ENCODE results near the gene PPP6R2.
"Not testable (repeated sequence)": the region's sequence is repeated elsewhere in the genome, so short reads cannot be mapped to it uniquely, and the experiment has no call there.

Gene PPP6R2

DNA sequence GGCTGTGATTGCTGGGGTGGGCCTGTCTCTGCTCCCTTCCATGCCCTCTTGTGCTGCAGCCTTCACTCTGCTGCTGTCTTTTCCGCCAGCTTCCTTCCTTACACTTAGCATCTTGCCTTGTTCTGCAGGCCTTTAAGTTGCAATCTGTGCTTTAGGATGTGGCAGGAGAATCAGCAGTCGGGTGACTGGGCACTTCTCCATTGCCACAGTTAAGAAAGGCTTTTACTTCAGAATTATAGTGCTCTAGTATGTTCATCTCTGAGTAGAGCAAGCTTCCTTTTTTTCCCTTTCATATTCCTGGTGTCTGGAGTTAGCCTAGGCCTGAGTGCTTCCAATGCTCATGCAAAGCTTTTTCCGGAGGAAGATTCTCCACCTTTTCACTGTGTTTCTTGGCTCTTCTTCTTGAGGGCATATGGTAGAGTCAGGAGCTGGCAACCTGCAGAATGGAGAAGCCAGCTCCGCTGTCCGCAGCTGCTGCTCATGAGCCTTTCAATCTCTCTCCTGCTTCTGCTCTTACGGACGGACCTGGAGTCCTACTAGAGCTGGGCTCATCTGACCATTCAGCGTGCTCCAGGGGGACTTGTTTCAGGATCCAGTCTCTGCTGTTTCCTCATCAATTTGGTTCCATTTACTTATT is 20.2 kb downstream of the PPP6R2 start:
- Histone ChIP-seq H3F3A (ENCODE audit: control insufficient read depth, insufficient read depth) (no peaks in the 10 kb centered on the region), H3K27me3 (ENCODE audit: control insufficient read depth, low read length) (no peaks in the 10 kb centered on the region), H3K27ac (ENCODE audit: low read depth, low read length) (no peak overlapping the region), H3K9me2 (replicated peaks; ENCODE audit: control insufficient read depth, low read length) (no peaks in the 10 kb centered on the region), H3K79me2 (ENCODE audit: control insufficient read depth, low read length) (peaks cover 99% of the 10 kb centered on the region), H3K4me2 (ENCODE audit: low read length) (no peak overlapping the region), H4K20me1 (ENCODE audit: control insufficient read depth, insufficient read depth, low read depth, low read length) (peaks cover 13% of the 10 kb centered on the region), H3K36me3 (ENCODE audit: control insufficient read depth, low read length) (peaks cover 56% of the 10 kb centered on the region), H3K9me3 (ENCODE audit: control insufficient read depth, insufficient read depth, low read length) (no peaks in the 10 kb centered on the region), H3K4me3 (ENCODE audit: low read length) (no peak overlapping the region), H3K4me1 (ENCODE audit: control insufficient read depth, low read length) (no peaks in the 10 kb centered on the region)
- TF ChIP-seq, protein P1, sequence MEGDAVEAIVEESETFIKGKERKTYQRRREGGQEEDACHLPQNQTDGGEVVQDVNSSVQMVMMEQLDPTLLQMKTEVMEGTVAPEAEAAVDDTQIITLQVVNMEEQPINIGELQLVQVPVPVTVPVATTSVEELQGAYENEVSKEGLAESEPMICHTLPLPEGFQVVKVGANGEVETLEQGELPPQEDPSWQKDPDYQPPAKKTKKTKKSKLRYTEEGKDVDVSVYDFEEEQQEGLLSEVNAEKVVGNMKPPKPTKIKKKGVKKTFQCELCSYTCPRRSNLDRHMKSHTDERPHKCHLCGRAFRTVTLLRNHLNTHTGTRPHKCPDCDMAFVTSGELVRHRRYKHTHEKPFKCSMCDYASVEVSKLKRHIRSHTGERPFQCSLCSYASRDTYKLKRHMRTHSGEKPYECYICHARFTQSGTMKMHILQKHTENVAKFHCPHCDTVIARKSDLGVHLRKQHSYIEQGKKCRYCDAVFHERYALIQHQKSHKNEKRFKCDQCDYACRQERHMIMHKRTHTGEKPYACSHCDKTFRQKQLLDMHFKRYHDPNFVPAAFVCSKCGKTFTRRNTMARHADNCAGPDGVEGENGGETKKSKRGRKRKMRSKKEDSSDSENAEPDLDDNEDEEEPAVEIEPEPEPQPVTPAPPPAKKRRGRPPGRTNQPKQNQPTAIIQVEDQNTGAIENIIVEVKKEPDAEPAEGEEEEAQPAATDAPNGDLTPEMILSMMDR (IDR thresholded peaks at IDR 0.05; ENCODE audit: low read depth, low read length, poor library complexity, severe bottlenecking) = no peak
- no peak for TF ChIP-seq EZH2phosphoT487 (IDR thresholded peaks at IDR 0.05; ENCODE audit: borderline replicate concordance, low read length)

- H3K4me2 ChIP-seq (ENCODE audit: low read length); H3F3A ChIP-seq (ENCODE audit: control insufficient read depth, insufficient read depth); H3K4me1 ChIP-seq (ENCODE audit: control insufficient read depth, low read length); H3K9me3 ChIP-seq (ENCODE audit: control insufficient read depth, insufficient read depth, low read length); H3K27me3 ChIP-seq (ENCODE audit: control insufficient read depth, low read length); H3K27ac ChIP-seq (ENCODE audit: low read depth, low read length); H3K9me2 ChIP-seq (replicated peaks; ENCODE audit: control insufficient read depth, low read length); H3K4me3 ChIP-seq (ENCODE audit: low read length): not testable (repeated sequence)
- H3K79me2 ChIP-seq (ENCODE audit: control insufficient read depth, low read length) = peaks cover 97% of the 10 kb centered on the region
- H4K20me1 ChIP-seq (ENCODE audit: control insufficient read depth, insufficient read depth, low read depth, low read length) = peaks cover 13% of the 10 kb centered on the region
- H3K36me3 ChIP-seq (ENCODE audit: control insufficient read depth, low read length) = peaks cover 55% of the 10 kb centered on the region
Observed at GRCh38 chr22:50363803-50364194, 20.7 kb downstream of the PPP6R2 start.

GRCh38 chr22:50367778-50368500 is 24.8 kb downstream of the PPP6R2 start:
- Histone ChIP-seq H3K36me3 (ENCODE audit: control insufficient read depth, low read length) (peaks cover 44% of the 10 kb centered on the region), H3K27ac (ENCODE audit: low read depth, low read length) (no peak overlapping the region), H4K20me1 (ENCODE audit: control insufficient read depth, insufficient read depth, low read depth, low read length) (0 out of 2 replicates have a peak, but pooled peaks cover 3% of the 10 kb centered on the region), H3K9me3 (ENCODE audit: control insufficient read depth, insufficient read depth, low read length) (no peaks in the 10 kb centered on the region), H3K4me2 (ENCODE audit: low read length) (no peak overlapping the region), H3K4me3 (ENCODE audit: low read length) (no peak overlapping the region), H3K27me3 (ENCODE audit: control insufficient read depth, low read length) (no peaks in the 10 kb centered on the region), H3F3A (ENCODE audit: control insufficient read depth, insufficient read depth) (no peaks in the 10 kb centered on the region), H3K4me1 (ENCODE audit: control insufficient read depth, low read length) (no peaks in the 10 kb centered on the region), H3K9me2 (replicated peaks; ENCODE audit: control insufficient read depth, low read length) (no peaks in the 10 kb centered on the region), H3K79me2 (ENCODE audit: control insufficient read depth, low read length) (peaks cover 78% of the 10 kb centered on the region)
- TF ChIP-seq, protein P1 (IDR thresholded peaks at IDR 0.05; ENCODE audit: low read depth, low read length, poor library complexity, severe bottlenecking) = no peak
- TF ChIP-seq EZH2phosphoT487 (IDR thresholded peaks at IDR 0.05; ENCODE audit: borderline replicate concordance, low read length) = no peak

DNA sequence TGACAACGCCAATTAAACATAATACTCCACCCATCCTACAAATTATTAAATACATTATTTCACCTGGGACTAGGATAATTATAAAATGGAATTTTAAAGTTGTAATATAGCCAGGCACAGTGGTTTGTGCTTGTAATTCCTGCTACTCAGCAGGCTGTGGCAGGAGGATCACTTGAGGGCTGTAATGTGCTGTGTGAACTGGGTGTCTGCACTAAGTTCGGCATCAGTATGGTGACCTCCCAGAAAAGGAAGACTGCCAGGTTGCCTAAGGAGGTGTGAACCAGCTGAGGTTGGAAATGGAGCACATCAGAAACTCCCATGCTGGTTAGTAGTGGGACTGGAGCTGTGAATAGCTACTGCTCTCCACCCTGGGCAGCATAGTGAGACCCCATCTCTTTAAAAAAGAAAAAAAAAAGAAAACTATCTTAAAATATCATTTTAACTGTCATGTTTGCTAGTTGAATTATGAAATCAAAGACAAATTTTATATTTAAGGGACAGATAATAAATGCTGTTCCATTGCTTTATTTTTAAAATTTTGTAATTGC is 28.0 kb downstream of the PPP6R2 start:
- Histone ChIP-seq H3K36me3 (ENCODE audit: control insufficient read depth, low read length) (peaks cover 64% of the 10 kb centered on the region), H3K4me1 (ENCODE audit: control insufficient read depth, low read length) (peaks cover 9% of the 10 kb centered on the region), H3K27ac (ENCODE audit: low read depth, low read length) (no peak overlapping the region), H3K9me3 (ENCODE audit: control insufficient read depth, insufficient read depth, low read length) (no peaks in the 10 kb centered on the region), H3K4me3 (ENCODE audit: low read length) (no peak overlapping the region), H3K4me2 (ENCODE audit: low read length) (no peak overlapping the region), H3K27me3 (ENCODE audit: control insufficient read depth, low read length) (no peaks in the 10 kb centered on the region), H3F3A (ENCODE audit: control insufficient read depth, insufficient read depth) (peaks cover 4% of the 10 kb centered on the region; the same call in 1 of the 2 replicates), H4K20me1 (ENCODE audit: control insufficient read depth, insufficient read depth, low read depth, low read length) (no peaks in the 10 kb centered on the region), H3K9me2 (replicated peaks; ENCODE audit: control insufficient read depth, low read length) (no peaks in the 10 kb centered on the region), H3K79me2 (ENCODE audit: control insufficient read depth, low read length) (peaks cover 61% of the 10 kb centered on the region)
- TF ChIP-seq, protein P1 (IDR thresholded peaks at IDR 0.05; ENCODE audit: low read depth, low read length, poor library complexity, severe bottlenecking) = no peak
- TF ChIP-seq EZH2phosphoT487 (IDR thresholded peaks at IDR 0.05; ENCODE audit: borderline replicate concordance, low read length) = no peak

Measured in DOHH2 (cell line).